ENCODE measurements around the gene SPINDOC. TPM values are rescaled to one million over a fixed set of nuclear protein-coding genes. Genes with fewer than 3 reads are reported as not detected.

Gene SPINDOC
- total RNA-seq, 1 donor from 2014 or later, result 19.6 TPM

DNA sequence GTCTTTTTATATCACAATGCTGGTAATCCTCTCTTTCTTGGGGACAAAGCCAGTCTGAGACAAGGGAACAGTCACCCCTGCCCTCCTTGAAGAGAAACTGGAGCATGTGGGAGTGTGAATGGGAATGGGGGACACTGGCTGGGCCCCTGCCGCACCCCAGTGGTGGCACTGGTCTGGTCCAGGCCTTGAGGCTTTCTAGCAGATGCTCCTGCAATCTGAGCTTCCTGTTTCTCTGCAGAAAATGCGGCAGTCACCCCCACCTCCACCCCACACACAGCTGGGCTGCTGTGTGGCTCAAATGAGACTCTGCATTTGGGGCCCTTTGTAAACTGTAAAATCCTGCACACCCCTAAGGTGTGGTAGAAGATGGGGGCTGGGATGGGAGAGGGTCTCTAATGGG lies 19.1 kb downstream of the SPINDOC start:
- no peak for DNase-seq (ENCODE audit: low spot score)

- no peak for DNase-seq (ENCODE audit: low spot score)
Observed at GRCh38 chr11:63833048-63833447, 19.8 kb downstream of the SPINDOC start.

- no peak for DNase-seq (ENCODE audit: low spot score)
Observed at GRCh38 chr11:63834535-63835157, 21.4 kb downstream of the SPINDOC start.

- no peak for DNase-seq (ENCODE audit: low spot score)
Observed at GRCh38 chr11:63835158-63835545, 21.9 kb downstream of the SPINDOC start.

GRCh38 chr11:63837027-63837688 lies 23.9 kb downstream of the SPINDOC start:
- peak; percentile 81 for DNase-seq (ENCODE audit: low spot score)

GRCh38 chr11:63837739-63838138 lies 24.5 kb downstream of the SPINDOC start:
- DNase-seq (ENCODE audit: low spot score), result no peak

DNA sequence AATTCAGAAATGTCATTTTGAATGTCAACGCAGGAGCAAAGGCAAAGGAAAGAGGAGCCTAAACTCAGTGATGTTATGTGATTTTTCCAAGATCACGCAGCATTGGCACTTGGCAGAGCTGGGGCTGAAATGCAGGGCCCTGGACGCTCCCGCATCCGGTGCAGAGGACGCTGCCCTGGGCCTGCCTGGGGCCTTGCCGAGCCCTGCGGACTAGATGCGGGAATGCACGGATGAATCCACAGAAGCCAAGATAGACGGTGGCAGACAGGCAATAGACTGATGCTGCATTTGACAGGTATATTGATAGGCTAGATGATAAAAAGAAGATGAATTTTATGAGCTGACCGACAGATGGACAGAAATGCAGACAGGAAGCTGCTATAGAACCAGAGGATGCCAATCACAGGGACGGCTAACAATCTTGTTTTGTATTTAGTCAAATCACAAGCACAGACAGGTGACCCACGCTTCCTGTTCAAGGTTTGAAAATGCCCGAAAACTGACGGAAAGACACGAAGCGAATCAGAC lies 25.0 kb downstream of the SPINDOC start:
- no peak for DNase-seq (ENCODE audit: low spot score)

DNA sequence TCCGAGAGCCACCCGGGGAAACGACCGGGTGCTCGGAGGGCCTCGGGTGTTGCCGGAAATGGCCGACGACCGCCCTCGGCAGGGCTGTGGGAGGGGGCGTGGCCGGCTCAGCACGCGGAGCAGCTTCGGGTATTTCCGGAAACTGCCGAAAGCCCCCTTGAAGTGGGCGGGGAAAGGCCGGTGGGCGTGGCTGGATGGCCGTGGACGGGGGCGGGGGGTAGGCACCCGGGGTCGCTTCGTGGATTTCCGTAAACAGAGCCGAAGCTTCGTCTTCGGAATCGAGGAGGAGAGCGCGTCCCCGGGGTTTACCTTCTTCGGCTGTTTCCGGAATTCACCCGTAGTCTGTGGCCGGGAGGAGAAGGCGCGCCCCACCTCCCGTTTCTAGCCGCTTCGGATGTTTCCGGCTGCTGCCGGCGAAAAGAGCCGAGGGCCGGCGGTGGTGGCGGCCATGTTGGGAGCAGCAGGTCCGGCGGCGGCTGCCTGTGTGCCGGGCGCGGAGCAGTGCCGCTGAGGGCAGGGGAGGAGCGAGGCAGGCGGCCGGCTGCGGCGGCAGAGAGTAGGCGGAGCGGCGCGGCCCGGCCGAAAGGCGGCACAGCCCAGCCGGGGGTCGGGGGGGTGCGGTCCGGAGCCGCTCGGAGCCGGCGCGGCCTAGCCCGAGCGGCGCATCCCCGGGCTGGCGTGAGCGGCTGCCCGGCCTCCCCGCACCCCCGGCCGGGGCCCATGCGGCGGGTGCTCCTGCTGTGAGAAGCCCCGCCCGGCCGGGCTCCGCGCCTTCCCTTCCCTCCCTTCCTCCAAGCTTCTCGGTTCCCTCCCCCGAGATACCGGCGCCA lies 25.6 kb downstream of the SPINDOC start, which contains the start of gene MARK2:
TSS of gene MARK2 (plus strand) at position 433 of the 830 bp plus-strand sequence. CDS start at position 830, 397 bp downstream.
- peak; percentile 99 for DNase-seq (ENCODE audit: low spot score)

DNA sequence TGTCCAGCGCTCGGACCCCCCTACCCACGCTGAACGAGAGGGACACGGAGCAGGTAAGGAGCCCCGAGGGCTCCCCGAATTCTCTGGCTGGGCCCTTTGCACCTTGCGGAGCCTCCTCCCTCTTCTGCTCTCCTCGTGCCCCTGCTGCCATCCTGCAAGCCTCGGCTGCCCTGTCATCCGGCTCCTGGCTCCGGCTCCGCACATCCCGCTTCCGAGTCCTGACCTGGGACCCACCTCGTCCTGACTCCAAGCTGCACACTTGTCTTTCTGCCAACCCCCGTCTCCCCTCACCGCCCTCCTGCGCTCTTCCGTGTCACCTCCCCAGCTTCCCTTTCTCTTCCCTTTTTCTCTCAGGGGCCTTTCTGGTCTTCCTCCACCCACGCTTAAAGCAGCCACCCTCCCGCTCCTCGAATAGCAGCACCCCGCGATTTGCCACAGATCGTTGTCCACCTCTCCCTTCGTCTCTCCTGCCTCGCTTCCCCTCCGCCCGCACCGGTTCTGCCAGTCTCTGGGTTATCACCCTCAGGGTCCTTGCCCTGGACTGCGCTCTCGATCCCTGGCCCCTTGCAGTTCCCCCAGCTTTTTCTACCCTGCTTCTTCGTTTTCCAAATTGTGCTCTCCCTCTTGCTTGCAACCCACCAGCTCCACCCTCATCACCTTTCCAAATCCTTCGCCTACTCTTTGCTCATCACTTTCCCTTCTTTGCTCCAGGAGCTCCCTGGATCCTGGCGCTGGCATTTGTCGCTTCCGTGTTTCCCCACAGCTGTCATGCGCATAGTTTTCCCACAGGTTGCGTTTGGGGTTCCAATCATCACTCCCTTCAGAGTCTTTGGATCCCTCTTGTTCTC lies 26.5 kb downstream of the SPINDOC start:
- no peak for DNase-seq (ENCODE audit: low spot score)

- no peak for DNase-seq (ENCODE audit: low spot score)
Observed at GRCh38 chr11:63840356-63841060, 27.3 kb downstream of the SPINDOC start.

GRCh38 chr11:63841554-63841953 lies 28.3 kb downstream of the SPINDOC start:
- no peak for DNase-seq (ENCODE audit: low spot score)

DNA sequence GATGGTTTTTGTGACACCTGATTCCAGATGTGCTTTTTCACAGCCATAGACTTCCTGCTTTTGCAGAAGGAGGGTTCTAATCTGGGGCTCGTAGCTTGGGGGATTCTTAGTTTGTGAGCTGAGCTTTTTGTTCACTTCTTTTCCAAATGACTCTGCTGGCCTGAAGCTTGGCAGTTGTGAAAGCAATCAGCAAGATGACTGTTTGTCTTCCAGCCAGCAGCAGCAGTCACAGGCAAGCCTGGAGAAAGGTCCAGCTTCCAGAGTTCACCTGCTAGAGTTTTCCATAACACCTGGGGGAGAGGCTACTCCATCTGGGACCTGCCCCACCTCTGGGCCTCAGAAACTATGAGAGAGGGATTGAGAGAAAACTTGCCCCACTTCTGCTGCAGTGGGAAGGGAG lies 29.8 kb downstream of the SPINDOC start:
- no peak for DNase-seq (ENCODE audit: low spot score)

DNA sequence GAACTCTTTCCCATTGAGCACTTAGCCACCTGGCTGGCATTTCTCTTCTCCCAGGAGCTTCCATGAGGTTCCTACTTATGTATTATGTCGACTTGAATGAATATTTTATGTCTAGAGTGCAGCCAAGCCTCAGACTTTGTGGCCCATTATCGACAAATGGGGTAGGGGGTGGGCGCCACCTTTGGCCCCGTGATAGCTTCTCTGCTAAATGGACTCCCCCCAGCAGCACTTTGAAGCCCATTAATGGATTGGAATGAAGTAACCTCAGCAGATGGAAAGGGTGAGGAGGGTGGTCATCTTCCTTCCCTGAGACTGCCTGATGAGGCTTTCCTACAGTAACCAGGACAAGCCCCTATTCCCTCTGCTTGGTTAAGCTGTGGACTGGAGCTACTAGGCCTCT lies 31.6 kb downstream of the SPINDOC start:
- DNase-seq (ENCODE audit: low spot score), result no peak

GRCh38 chr11:63845303-63845702 lies 32.0 kb downstream of the SPINDOC start:
- no peak for DNase-seq (ENCODE audit: low spot score)

DNA sequence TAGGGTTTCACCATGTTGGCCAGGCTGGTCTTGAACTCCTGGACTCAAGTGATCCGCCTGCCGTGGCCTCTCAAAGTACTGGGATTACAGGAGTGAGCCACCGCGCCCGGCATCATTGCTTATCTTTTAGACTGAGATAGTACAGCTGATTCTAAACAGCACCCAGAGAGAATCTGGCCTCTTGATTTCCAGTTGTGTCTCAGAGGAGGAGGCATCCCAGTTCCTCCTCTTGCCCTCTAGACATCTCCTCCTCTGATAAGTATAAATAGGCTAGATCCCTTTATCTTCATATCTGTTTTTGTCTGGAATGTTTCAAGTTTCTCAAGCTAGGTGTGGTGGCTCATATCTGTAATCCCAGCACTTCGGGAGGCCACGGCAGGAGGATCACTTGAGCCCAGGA lies 32.7 kb downstream of the SPINDOC start:
- DNase-seq (ENCODE audit: low spot score), result no peak

DNA sequence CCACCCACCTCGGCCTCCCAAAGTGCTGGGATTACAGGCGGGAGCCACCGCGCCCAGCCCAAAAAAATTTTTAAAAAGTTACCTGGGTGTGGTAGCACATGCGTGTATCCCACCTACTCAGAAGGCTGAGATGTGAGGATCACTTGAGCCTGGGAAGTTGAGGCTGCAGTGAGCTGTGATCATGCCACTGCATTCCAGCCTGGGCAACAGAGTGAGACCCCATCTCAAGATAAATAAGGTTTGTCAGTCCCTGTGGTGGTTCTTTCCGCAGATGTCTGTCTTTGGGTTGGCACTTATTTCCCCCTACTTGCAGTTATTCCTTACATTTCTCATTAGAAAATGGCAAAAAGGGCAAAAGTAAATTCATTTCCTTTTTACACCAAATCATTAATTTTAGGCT lies 33.6 kb downstream of the SPINDOC start:
- DNase-seq (ENCODE audit: low spot score), result no peak

- no peak for DNase-seq (ENCODE audit: low spot score)
Observed at GRCh38 chr11:63847363-63847762, 34.1 kb downstream of the SPINDOC start.

GRCh38 chr11:63849691-63850090 lies 36.4 kb downstream of the SPINDOC start:
- no peak for DNase-seq (ENCODE audit: low spot score)

GRCh38 chr11:63850920-63851319 lies 37.7 kb downstream of the SPINDOC start:
- DNase-seq (ENCODE audit: low spot score), result no peak

DNA sequence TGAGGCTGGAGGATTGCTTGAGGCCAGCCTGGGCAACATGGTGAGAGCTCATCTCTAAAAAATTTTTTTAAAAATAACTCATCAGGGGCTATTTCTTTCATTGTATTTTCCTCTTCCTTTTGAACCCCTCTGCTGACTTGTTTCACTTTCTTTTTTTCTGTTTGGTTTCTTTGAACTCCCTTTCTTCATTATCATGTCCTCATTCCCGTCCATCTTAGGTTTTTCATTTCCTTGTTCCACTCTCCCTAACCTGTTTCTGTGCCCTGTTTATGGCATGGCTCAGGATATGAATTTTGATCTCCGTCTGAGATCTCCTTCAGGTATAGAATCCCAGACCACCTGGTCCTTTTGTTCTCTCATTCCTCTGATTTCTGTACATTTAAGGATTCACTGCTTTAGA lies 38.1 kb downstream of the SPINDOC start:
- DNase-seq (ENCODE audit: low spot score), result no peak

GRCh38 chr11:63853476-63853875 lies 40.2 kb downstream of the SPINDOC start:
- DNase-seq (ENCODE audit: low spot score), result no peak
